ENCODE results near the gene SYMPK.

The SYMPK gene

GRCh38 chr19:45895519-45895972 is 32.6 kb upstream of the SYMPK start:
- H3K4me3 ChIP-seq (ENCODE audit: low read length), result no peak overlapping the region
- TF ChIP-seq CTCF (conservative IDR thresholded peaks at IDR 0.05; ENCODE audit: low read length), result no peak

GRCh38 chr19:45890877-45891276 is 27.9 kb upstream of the SYMPK start:
- TF ChIP-seq CTCF (conservative IDR thresholded peaks at IDR 0.05; ENCODE audit: low read length), result no peak
- DNase-seq (ENCODE audit: low read depth), result no peak
- no peak overlapping the region for H3K4me3 ChIP-seq (ENCODE audit: low read length)

More at GRCh38 chr19:45895519-45895972, 32.6 kb upstream of the SYMPK start:
- DNase-seq (ENCODE audit: low read depth), result no peak

GRCh38 chr19:45889210-45889885 is 26.4 kb upstream of the SYMPK start:
- H3K4me3 ChIP-seq (ENCODE audit: low read length), result no peak overlapping the region
- no peak for TF ChIP-seq CTCF (conservative IDR thresholded peaks at IDR 0.05; ENCODE audit: low read length)
- no peak for DNase-seq (ENCODE audit: low read depth)

GRCh38 chr19:45887200-45887710 is 24.3 kb upstream of the SYMPK start:
- DNase-seq (ENCODE audit: low read depth), result no peak
- peak overlapping the region; percentile 76 for H3K4me3 ChIP-seq (ENCODE audit: low read length)
- TF ChIP-seq CTCF (conservative IDR thresholded peaks at IDR 0.05; ENCODE audit: low read length), result no peak

GRCh38 chr19:45886427-45887199 is 23.7 kb upstream of the SYMPK start:
- peak; percentile 91 for DNase-seq (ENCODE audit: low read depth)
- H3K4me3 ChIP-seq (ENCODE audit: low read length), result peak overlapping the region; percentile 76
- TF ChIP-seq CTCF (conservative IDR thresholded peaks at IDR 0.05; ENCODE audit: low read length), result no peak

GRCh38 chr19:45885556-45886426 is 22.8 kb upstream of the SYMPK start, which contains the start of gene IRF2BP1:
Gene IRF2BP1, minus strand, starts transcription at chr19:45886141. Its CDS starts 367 bp downstream, at chr19:45885774.
- TF ChIP-seq CTCF (conservative IDR thresholded peaks at IDR 0.05; ENCODE audit: low read length), result no peak
- peak within 1 kb of the TSS; percentile 76 for H3K4me3 ChIP-seq (ENCODE audit: low read length)
- peak; percentile 92 for DNase-seq (ENCODE audit: low read depth)

All from AG10803 (cell line).